Measurements from ENCODE around the gene GJC2.

DNA sequence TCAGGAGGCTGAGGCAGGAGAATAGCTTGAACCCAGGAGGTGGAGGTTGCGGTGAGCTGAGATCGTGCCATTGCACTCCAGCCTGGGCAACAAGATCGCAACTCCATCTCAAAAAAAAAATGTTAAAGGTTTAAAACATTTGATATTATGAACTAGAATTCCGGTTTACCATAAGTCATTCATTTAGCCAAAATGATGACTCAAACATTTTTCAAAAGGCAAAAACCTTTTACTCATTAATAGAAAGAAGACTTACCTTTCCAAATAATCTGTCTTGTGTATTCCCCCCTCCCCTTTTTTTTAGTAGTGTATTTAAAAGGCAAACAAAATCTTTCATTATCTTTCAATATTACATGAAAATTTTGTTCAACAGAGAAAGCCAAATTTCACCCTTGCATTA, 32.4 kb upstream of the GJC2 start:
- TF ChIP-seq CTCF (IDR thresholded peaks at IDR 0.05; ENCODE audit: poor library complexity, severe bottlenecking) = no peak
- TF ChIP-seq POLR2AphosphoS5 (IDR thresholded peaks at IDR 0.05) = no peak
- no peak for TF ChIP-seq SMC3 (conservative IDR thresholded peaks at IDR 0.05; ENCODE audit: poor library complexity)
- TF ChIP-seq EZH2 (IDR thresholded peaks at IDR 0.05; ENCODE audit: borderline replicate concordance, insufficient read depth, low read length, poor library complexity, severe bottlenecking) = no peak

Data from neural cell (in vitro differentiated cells).